ENCODE results near the gene PAIP2B. TPM values are rescaled to one million over a fixed set of nuclear protein-coding genes. Genes with fewer than 3 reads are reported as not detected.

PAIP2B gene
- total RNA-seq, 1 experiment from 2014 or later: 17.7 TPM

DNA sequence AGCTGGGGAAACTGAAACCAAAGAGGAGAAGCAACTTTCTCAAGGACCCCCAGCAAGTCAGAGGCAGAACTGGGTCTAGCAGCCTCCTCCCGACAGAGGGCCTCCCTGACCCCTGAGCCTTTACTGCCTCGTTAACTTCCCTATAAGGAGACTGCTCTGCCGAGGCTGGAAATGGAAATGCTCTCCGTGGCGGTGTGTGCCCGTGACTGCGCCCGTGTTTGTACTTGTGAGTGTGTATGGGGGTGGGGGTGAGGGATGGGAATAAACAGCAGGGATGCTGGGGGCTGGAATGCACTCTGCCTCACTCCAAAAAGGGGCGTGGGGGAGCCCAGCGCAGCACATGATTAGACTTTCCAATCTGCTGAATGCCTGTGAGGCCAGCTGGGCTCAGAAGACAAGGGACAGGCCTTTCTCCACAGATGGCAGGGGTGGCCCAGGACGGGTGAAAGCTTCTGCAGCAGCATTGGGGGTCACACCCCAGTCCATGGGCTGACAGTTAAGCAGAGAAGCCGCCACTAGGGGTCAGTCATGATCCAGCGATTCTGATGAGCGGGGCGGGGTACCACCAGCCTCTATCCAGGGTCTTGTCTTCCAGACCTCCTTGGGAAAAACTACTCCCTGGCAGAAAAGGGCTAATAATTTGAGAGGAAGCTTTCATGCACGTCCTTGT is 69.6 kb downstream of the PAIP2B start:
- Histone ChIP-seq H3K56ac (ENCODE audit: insufficient read length, low read depth, low read length) (no peak overlapping the region), H2BK20ac (ENCODE audit: low read depth, low read length, poor library complexity, severe bottlenecking) (no peak overlapping the region), H2BK5ac (ENCODE audit: insufficient read length, low read length) (no peak overlapping the region), H4K8ac (replicated peaks; ENCODE audit: insufficient read length, low read depth, low read length) (no peak overlapping the region), H2BK120ac (ENCODE audit: low read depth, low read length, poor library complexity, severe bottlenecking) (no peak overlapping the region), H2BK12ac (ENCODE audit: insufficient read length, low read depth, low read length) (no peak overlapping the region), H3T11ph (ENCODE audit: low read length) (no peak overlapping the region), H3K18ac (ENCODE audit: insufficient read length, low read depth, low read length) (no peak overlapping the region), H3K14ac (ENCODE audit: insufficient read depth, low read length) (no peak overlapping the region), H4K91ac (ENCODE audit: insufficient read length, low read depth, low read length) (no peak overlapping the region), H3K23ac (ENCODE audit: insufficient read length, low read depth, low read length) (no peak overlapping the region), H3K4me2 (ENCODE audit: insufficient read depth, insufficient read length, low read length) (no peak overlapping the region), H2AFZ (ENCODE audit: low read length) (no peak overlapping the region), H2BK15ac (ENCODE audit: low read depth, low read length) (no peak overlapping the region), H3K9me3 (ENCODE audit: control insufficient read depth, low read depth, low read length) (no peaks in the 10 kb centered on the region), H3K27ac (ENCODE audit: insufficient read length, low read depth, low read length) (no peak overlapping the region), H3K79me1 (ENCODE audit: insufficient read depth, low read depth, low read length, poor library complexity, severe bottlenecking) (no peaks in the 10 kb centered on the region), H3K9ac (ENCODE audit: extremely low read depth, insufficient read length, low read length) (no peak overlapping the region), H2AK5ac (ENCODE audit: insufficient read length, low read length) (no peak overlapping the region), H3K4ac (ENCODE audit: low read depth, low read length) (no peak overlapping the region), H4K20me1 (ENCODE audit: control insufficient read depth, insufficient read depth, insufficient read length) (no peaks in the 10 kb centered on the region), H3K23me2 (ENCODE audit: insufficient read length, low read depth, low read length, poor library complexity, severe bottlenecking) (no peaks in the 10 kb centered on the region), H3K27me3 (ENCODE audit: insufficient read depth, low read length) (no peaks in the 10 kb centered on the region), H3K79me2 (ENCODE audit: insufficient read depth, low read length) (no peaks in the 10 kb centered on the region), H4K5ac (ENCODE audit: insufficient read length, low read depth, low read length) (no peak overlapping the region), H3K4me1 (ENCODE audit: insufficient read depth, low read length) (no peaks in the 10 kb centered on the region; the same call in 1 of the 2 replicates)
- DNase-seq: peak; percentile 82
- H3K9me3 Mint-ChIP-seq: peaks cover 0 to 2% of the 10 kb centered on the region in 2 experiments; a peak in 1 of 5 replicates
- H3K4me3 Mint-ChIP-seq: no peak overlapping the region
- peaks cover 4% of the 10 kb centered on the region for H3K27me3 Mint-ChIP-seq (ENCODE audit: low read depth)
- peaks cover 12 to 19% of the 10 kb centered on the region in 2 experiments for H3K4me1 Mint-ChIP-seq
- WGBS (ENCODE audit: extremely low coverage, insufficient read length, low lambda C conversion rate): no CpG with 5 or more reads among the region's 16 CpGs
- no peak overlapping the region for H3K27ac Mint-ChIP-seq
- TF ChIP-seq CTCF (conservative IDR thresholded peaks at IDR 0.05): peak; percentile 88
- no peaks in the 10 kb centered on the region for H3K36me3 Mint-ChIP-seq (ENCODE audit: insufficient read depth in 1 of 3, low read depth in 3 of 3)
